H1 (cell line): Measurements from ENCODE around the gene PIM1. TPM values are rescaled to one million over a fixed set of nuclear protein-coding genes. Genes with fewer than 3 reads are reported as not detected.

Source experiments
- CHD1 ChIP-seq: IDR thresholded peaks from 2 replicates; pipeline ENCODE4 v1.6.1; 2012; ENCODE audit warnings: low read depth, low read length, improper control_type of control experiment
- CHD7 ChIP-seq: fragments of 300-600 bp; sonication (generic); IDR thresholded peaks from 2 replicates; pipeline ENCODE4 v1.7.1; 2012; ENCODE audit warnings: low read length, moderate library complexity, mild to moderate bottlenecking, inconsistent platforms; ENCODE audit not compliant: insufficient replicate concordance
- HDAC2 ChIP-seq, 2 experiments: fragments of 300-600 bp in 1 of 2; sonication (generic) in 1 of 2; IDR thresholded peaks; 2 replicates each; pipeline ENCODE4 v1.6.1; 2011 to 2012; ENCODE audit warnings: low read depth in 2 of 2, low read length in 2 of 2, mild to moderate bottlenecking in 2 of 2, moderate library complexity in 2 of 2, borderline replicate concordance in 1 of 2, inconsistent platforms in 1 of 2
- NANOG ChIP-seq: IDR thresholded peaks from 2 replicates; pipeline ENCODE4 v1.6.1; 2011; ENCODE audit warnings: low read length, low read depth, mild to moderate bottlenecking, inconsistent platforms; ENCODE audit not compliant: insufficient read depth, poor library complexity, severe bottlenecking
- POLR2AphosphoS5 ChIP-seq: IDR thresholded peaks from 2 replicates; pipeline ENCODE4 v1.6.1; 2011; ENCODE audit warnings: low read depth, low read length
- RFX5 ChIP-seq: IDR thresholded peaks from 2 replicates; pipeline ENCODE4 v1.6.1; 2011; ENCODE audit warnings: low read depth, low read length, improper control_type of control experiment, borderline replicate concordance
- polyA plus RNA-seq, 7 experiments: library from polyadenylated mRNA; depleted of rRNA in 3 of 7; stranded (reverse) in 5 of 7; unstranded in 2 of 7; fragments of >200 nt in 5 of 7; fragments of 200-250 nt in 2 of 7; gene quantifications; 1 replicate in 5 of 7; 2 replicates in 1 of 7; 4 replicates in 1 of 7; pipeline versions ENCODE4 v1.2.1 to v1.2.3, GENCODE V29; 2011 to 2013; ENCODE audit warnings: missing spikeins in 2 of 7, mixed read lengths in 2 of 7
- total RNA-seq: library from RNA; stranded (reverse); fragmentation: NEBNext Ultra II Directional; extraction: Animal tissue kit (Norgen Biotek cat#: 25700); gene quantifications from 2 replicates; pipeline ENCODE4 v1.2.1, GENCODE V29; 2021

The PIM1 gene
- total and polyA plus RNA-seq, 2 of the 8 experiments (the other 6 are each of a cell fraction or from before 2014, with no cell fraction given), result 25.5 to 94.9 TPM

GRCh38 chr6:37168811-37169495, 999 bp upstream of the PIM1 start (continued):
- TF ChIP-seq CHD7 (no peak), NANOG (no peak), CHD1 (no peak), HDAC2 (IDR thresholded peaks at IDR 0.05; ENCODE audit: borderline replicate concordance in 1 of 2, low read depth in 2 of 2, low read length in 2 of 2) (no peak), RFX5 (no peak), POLR2AphosphoS5 (peak; percentile 75)
